Chondrocyte (in vitro differentiated cells): Measurements from ENCODE around the gene MEGF6. TPM values are rescaled to one million over a fixed set of nuclear protein-coding genes. Genes with fewer than 3 reads are reported as not detected.
"Not testable (repeated sequence)": the region's sequence is repeated elsewhere in the genome, so short reads cannot be mapped to it uniquely, and the experiment has no call there.

Source experiments
- DNase-seq: peaks from one replicate; pipeline ENCODE4 v3.0.0; 2021; ENCODE audit warnings: mixed read lengths, low spot score
- H3K27ac Mint-ChIP-seq: one replicate; pipeline ENCODE4 v1.8.0; 2021; ENCODE audit warnings: mild to moderate bottlenecking, moderate library complexity, mixed read lengths; ENCODE audit not compliant: unreplicated experiment
- H3K27me3 Mint-ChIP-seq: 2 replicates; pipeline ENCODE4 v1.8.0; 2021; ENCODE audit warnings: low read depth, mixed read lengths
- H3K36me3 Mint-ChIP-seq: 2 replicates; pipeline ENCODE4 v1.8.0; 2021; ENCODE audit warnings: low read depth, mixed read lengths
- H3K4me1 Mint-ChIP-seq: 2 replicates; pipeline ENCODE4 v1.8.0; 2021; ENCODE audit warnings: low read depth, mild to moderate bottlenecking, mixed read lengths
- H3K4me3 Mint-ChIP-seq: one replicate; pipeline ENCODE4 v1.8.0; 2021; ENCODE audit warnings: mild to moderate bottlenecking, moderate library complexity, mixed read lengths; ENCODE audit not compliant: unreplicated experiment
- H3K9me3 Mint-ChIP-seq: 2 replicates; pipeline ENCODE4 v1.8.0; 2021; ENCODE audit warnings: low read depth, mixed read lengths
- total RNA-seq: library from RNA; stranded (reverse); gene quantifications from 3 replicates; pipeline ENCODE4 v1.2.1, GENCODE V29; 2021
- TF ChIP-seq, protein P1 (sequence below): fragments of 200-600 bp; sonication (generic); IDR thresholded peaks from 2 replicates; pipeline ENCODE4 v1.5.0; 2021; ENCODE audit warnings: antibody characterized with exemption, mild to moderate bottlenecking, moderate library complexity

Gene MEGF6
- total RNA-seq, 1 donor from 2014 or later: 328 TPM

DNA sequence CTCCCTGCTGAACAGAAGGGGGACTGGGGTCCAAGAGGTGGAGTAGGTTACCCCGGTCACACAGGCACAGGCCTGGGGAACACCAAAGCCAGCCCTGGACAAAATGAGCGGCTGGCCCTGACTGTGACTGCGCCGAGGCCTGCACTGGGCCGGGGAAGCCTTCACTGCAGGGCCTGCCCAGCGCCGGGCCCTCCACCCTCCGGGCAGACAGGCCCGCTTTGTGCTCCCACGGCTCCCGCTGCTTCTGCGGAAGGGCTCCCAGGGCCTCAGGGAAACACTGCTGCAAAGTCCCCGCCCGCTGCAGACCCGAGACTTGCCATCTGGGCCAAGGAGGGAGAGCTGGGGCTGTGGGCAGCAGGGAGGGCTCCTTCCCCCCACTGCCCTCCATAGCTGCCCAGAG lies 35.3 kb downstream of the MEGF6 start:
- DNase-seq: no peak
- TF ChIP-seq, protein P1, sequence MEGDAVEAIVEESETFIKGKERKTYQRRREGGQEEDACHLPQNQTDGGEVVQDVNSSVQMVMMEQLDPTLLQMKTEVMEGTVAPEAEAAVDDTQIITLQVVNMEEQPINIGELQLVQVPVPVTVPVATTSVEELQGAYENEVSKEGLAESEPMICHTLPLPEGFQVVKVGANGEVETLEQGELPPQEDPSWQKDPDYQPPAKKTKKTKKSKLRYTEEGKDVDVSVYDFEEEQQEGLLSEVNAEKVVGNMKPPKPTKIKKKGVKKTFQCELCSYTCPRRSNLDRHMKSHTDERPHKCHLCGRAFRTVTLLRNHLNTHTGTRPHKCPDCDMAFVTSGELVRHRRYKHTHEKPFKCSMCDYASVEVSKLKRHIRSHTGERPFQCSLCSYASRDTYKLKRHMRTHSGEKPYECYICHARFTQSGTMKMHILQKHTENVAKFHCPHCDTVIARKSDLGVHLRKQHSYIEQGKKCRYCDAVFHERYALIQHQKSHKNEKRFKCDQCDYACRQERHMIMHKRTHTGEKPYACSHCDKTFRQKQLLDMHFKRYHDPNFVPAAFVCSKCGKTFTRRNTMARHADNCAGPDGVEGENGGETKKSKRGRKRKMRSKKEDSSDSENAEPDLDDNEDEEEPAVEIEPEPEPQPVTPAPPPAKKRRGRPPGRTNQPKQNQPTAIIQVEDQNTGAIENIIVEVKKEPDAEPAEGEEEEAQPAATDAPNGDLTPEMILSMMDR: no peak
- no peaks in the 10 kb centered on the region for H3K36me3 Mint-ChIP-seq
- no peak overlapping the region for H3K27ac Mint-ChIP-seq
- H3K4me3 Mint-ChIP-seq: no peak overlapping the region
- no peaks in the 10 kb centered on the region for H3K9me3 Mint-ChIP-seq
- peaks cover 7% of the 10 kb centered on the region for H3K4me1 Mint-ChIP-seq
- H3K27me3 Mint-ChIP-seq: peaks cover 4% of the 10 kb centered on the region

DNA sequence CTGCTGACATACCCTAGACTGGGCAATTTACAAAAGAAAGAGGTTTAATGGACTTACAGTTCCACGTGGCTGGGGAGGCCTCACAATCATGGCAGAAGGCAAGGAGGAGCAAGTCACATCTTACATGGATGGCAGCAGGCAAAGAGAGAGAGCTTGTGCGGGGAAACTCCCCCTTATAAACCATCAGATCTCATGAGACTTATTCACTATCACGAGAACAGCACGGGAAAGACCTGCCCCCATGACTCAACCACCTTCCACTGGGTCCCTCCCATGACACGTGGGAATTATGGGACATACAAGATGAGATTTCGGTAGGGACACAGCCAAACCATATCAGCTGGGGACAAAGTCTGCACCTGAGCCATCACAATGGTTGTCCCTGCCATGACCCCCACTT lies 35.8 kb downstream of the MEGF6 start:
- DNase-seq, H3K27ac Mint-ChIP-seq, H3K4me1 Mint-ChIP-seq, H3K36me3 Mint-ChIP-seq, H3K4me3 Mint-ChIP-seq, H3K27me3 Mint-ChIP-seq, H3K9me3 Mint-ChIP-seq: not testable (repeated sequence)

DNA sequence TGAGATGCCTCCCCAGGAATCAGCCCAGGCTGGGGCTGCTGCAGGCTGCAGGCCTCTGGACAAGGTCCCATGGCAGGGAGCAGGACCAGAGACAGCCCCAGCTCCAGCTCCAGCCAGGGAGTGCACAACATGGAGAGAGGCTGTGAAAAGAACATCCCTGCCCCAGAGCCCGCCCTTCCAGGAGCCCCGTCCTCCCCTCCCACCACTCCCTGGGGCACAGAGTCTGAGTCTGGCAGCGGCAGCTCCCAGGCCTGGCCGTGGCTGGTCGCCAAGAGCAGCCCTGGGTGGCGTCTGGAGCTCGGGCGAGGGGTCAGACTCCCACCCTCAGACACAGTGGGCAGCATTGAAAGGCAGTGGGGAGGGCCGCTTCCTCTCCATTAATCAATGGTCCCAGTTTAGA lies 37.8 kb downstream of the MEGF6 start:
- H3K27me3 Mint-ChIP-seq: no peaks in the 10 kb centered on the region
- H3K27ac Mint-ChIP-seq: no peak overlapping the region
- H3K4me3 Mint-ChIP-seq: no peak overlapping the region
- no peaks in the 10 kb centered on the region for H3K9me3 Mint-ChIP-seq
- TF ChIP-seq, protein P1: no peak
- H3K36me3 Mint-ChIP-seq: no peaks in the 10 kb centered on the region
- H3K4me1 Mint-ChIP-seq: peaks cover 7% of the 10 kb centered on the region
- DNase-seq: no peak

DNA sequence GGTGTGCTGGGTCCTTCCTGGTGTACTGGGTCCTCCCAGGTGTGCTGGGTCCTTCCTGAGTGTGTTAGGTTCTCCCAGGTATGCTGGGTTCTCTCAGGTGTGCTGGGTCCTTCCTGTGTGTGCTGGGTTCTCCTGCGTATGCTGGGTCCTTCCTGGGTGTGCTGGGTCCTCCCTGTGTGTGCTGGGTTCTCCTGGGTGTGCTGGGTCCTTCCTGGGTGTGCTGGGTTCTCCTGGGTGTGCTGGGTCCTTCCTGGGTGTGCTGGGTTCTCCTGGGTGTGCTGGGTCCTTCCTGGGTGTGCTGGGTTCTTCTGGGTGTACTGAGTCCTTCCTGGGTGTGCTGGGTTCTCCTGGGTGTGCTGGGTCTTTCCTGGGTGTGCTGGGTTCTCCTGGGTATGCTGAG lies 38.7 kb downstream of the MEGF6 start:
- DNase-seq, H3K27ac Mint-ChIP-seq, H3K4me1 Mint-ChIP-seq, H3K4me3 Mint-ChIP-seq, H3K36me3 Mint-ChIP-seq, H3K9me3 Mint-ChIP-seq, H3K27me3 Mint-ChIP-seq: not testable (repeated sequence)

DNA sequence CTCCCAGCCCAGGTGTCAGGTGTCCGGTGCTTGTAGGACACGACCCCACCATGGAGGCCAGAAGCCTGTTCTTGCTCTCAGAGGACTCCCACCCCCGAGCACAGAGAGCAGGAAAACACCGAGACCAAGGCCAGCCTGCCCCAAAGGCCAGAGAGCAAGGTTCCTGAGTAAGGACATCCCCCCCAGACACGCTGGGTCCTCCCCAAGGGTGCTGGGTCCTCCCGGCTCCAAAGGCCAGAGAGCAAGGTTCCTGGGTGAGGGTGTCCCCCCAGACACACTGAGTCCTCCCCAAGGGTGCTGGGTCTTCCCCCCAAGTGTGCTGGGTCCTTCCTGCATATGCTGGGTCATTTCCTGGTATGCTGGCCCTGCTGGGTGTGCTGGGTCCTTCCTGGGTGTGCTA lies 40.0 kb downstream of the MEGF6 start:
- no peak overlapping the region for H3K27ac Mint-ChIP-seq
- peaks cover 7% of the 10 kb centered on the region for H3K4me1 Mint-ChIP-seq
- no peaks in the 10 kb centered on the region for H3K9me3 Mint-ChIP-seq
- H3K27me3 Mint-ChIP-seq: no peaks in the 10 kb centered on the region
- no peak overlapping the region for H3K4me3 Mint-ChIP-seq
- H3K36me3 Mint-ChIP-seq: no peaks in the 10 kb centered on the region
- DNase-seq: no peak
- TF ChIP-seq, protein P1: no peak

DNA sequence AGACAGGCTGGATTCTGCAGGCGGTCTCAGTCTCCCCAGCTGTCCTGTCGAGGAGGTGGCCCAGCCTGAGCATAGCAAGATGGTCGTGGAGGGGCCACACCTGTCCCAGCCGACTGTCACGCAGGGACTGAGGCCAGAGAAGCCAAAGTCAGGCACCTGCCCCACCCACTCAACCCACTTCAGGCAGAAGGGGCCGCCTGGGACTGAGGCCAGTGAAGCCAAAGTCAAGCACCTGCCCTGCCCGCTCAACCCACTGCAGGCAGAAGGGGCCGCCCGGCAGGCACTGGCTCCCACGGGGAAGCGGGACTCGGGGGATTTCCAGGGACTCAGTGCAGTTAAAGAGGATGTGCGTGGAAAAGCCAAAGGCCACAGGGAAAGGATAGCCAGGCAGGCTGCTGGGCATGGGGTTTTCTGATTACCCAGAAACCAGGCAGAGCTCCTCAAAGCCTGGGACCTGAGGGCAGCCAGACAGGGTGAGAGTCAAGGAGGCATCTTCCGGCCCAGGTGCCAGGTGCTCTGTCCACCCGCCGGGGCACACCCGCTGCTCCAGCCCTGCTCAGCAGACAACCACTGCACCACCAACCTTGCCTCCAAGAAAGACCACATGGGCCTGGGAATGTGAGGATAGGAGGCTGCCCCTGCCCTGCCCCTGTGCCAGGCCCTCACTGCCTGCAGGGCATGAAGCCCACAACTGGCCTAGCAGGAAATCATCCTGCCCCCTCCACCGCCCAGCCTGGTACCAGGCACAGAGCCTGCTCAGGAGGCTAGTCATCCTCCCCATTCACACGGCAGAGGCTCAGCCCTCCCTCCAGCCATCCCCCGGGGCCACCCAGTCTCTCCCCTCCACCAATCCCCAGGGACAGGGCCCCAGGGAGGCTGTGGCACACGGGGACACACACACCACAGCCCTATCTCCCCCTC lies 41.0 kb downstream of the MEGF6 start:
- H3K9me3 Mint-ChIP-seq: no peaks in the 10 kb centered on the region

More for the DNA sequence above, 41.0 kb downstream of the MEGF6 start:
- H3K36me3 Mint-ChIP-seq: no peaks in the 10 kb centered on the region
- no peak for DNase-seq
- no peak overlapping the region for H3K27ac Mint-ChIP-seq
- no peaks in the 10 kb centered on the region for H3K27me3 Mint-ChIP-seq
- H3K4me3 Mint-ChIP-seq: no peak overlapping the region
- TF ChIP-seq, protein P1: no peak
- H3K4me1 Mint-ChIP-seq: peaks cover 7% of the 10 kb centered on the region
